Urinary bladder (tissue), 4 donors: ENCODE measurements around the gene ACAN. TPM values are rescaled to one million over a fixed set of nuclear protein-coding genes. Genes with fewer than 3 reads are reported as not detected.

Source experiments
- DNase-seq: peaks from one replicate; pipeline ENCODE4 v3.0.0-alpha.2; 2015; ENCODE audit errors: extremely low spot score
- H3K27ac ChIP-seq: one replicate; pipeline ENCODE4 v1.5.1; 2013; ENCODE audit warnings: low read depth, mild to moderate bottlenecking, moderate library complexity
- H3K36me3 ChIP-seq: one replicate; pipeline ENCODE4 v1.6.1; 2013; ENCODE audit warnings: mild to moderate bottlenecking, moderate library complexity; ENCODE audit not compliant: insufficient read depth
- H3K4me1 ChIP-seq: one replicate; pipeline ENCODE4 v1.6.1; 2013; ENCODE audit warnings: mild to moderate bottlenecking, moderate library complexity; ENCODE audit not compliant: insufficient read depth
- H3K4me3 ChIP-seq: one replicate; pipeline ENCODE4 v1.5.1; 2013; ENCODE audit warnings: low read depth, low read length
- WGBS: extraction: QIAGEN DNeasy Blood & Tissue Kit; methylation state at CpG from one replicate; pipeline ENCODE4 v1.1.7; 2013; 5-methylcytosine and 5-hydroxymethylcytosine counted together
- polyA plus RNA-seq: library from polyadenylated mRNA; stranded (reverse); fragments of 200-250 nt; gene quantifications from one replicate; pipeline ENCODE4 v1.2.3, GENCODE V29; 2013
- total RNA-seq: library from RNA; depleted of rRNA; stranded (reverse); fragments of >200 nt; gene quantifications from one replicate; pipeline ENCODE4 v1.2.3, GENCODE V29; 2014
- donor health status: healthy with polysubstance abuse.
- donor health status: healthy.

The ACAN gene
- total and polyA plus RNA-seq, 2 donors: 0.71 to 5.0 TPM

- H3K27ac ChIP-seq: no peak overlapping the region
- H3K36me3 ChIP-seq: no peaks in the 10 kb centered on the region
- DNase-seq: no peak
- no peak overlapping the region for H3K4me3 ChIP-seq
- WGBS: 94% methylated on average over 7 of the region's 7 CpGs
- no peaks in the 10 kb centered on the region for H3K4me1 ChIP-seq
Observed at GRCh38 chr15:88790486-88790885, 12.8 kb upstream of the ACAN start.

- no peak overlapping the region for H3K27ac ChIP-seq
- no peaks in the 10 kb centered on the region for H3K36me3 ChIP-seq
- no peak overlapping the region for H3K4me3 ChIP-seq
- H3K4me1 ChIP-seq: no peaks in the 10 kb centered on the region
- no peak for DNase-seq
- WGBS: 86% methylated on average over 1 of the region's 1 CpG
Observed at GRCh38 chr15:88791637-88792036, 11.6 kb upstream of the ACAN start.

GRCh38 chr15:88792342-88793282 lies 10.6 kb upstream of the ACAN start:
- Histone ChIP-seq H3K27ac (no peak overlapping the region), H3K4me3 (no peak overlapping the region), H3K4me1 (no peaks in the 10 kb centered on the region), H3K36me3 (no peaks in the 10 kb centered on the region)
- no peak for DNase-seq
- WGBS: 28% methylated on average over 22 of the region's 22 CpGs

GRCh38 chr15:88794001-88794400 lies 9.2 kb upstream of the ACAN start:
- 57% methylated on average over 5 of the region's 5 CpGs for WGBS

GRCh38 chr15:88797663-88798339 lies 5.4 kb upstream of the ACAN start:
- Histone ChIP-seq H3K36me3 (no peaks in the 10 kb centered on the region), H3K4me1 (no peaks in the 10 kb centered on the region), H3K4me3 (no peak overlapping the region), H3K27ac (no peak overlapping the region)
- 76% methylated on average over 7 of the region's 7 CpGs for WGBS
- DNase-seq: no peak

More at GRCh38 chr15:88794001-88794400, 9.2 kb upstream of the ACAN start:
- no peak overlapping the region for H3K27ac ChIP-seq
- no peaks in the 10 kb centered on the region for H3K4me1 ChIP-seq
- DNase-seq: no peak
- no peak overlapping the region for H3K4me3 ChIP-seq
- no peaks in the 10 kb centered on the region for H3K36me3 ChIP-seq

- no peak for DNase-seq
- H3K4me1 ChIP-seq: no peaks in the 10 kb centered on the region
- no peak overlapping the region for H3K4me3 ChIP-seq
- 85% methylated on average over 4 of the region's 4 CpGs for WGBS
- H3K36me3 ChIP-seq: no peaks in the 10 kb centered on the region
- no peak overlapping the region for H3K27ac ChIP-seq
Observed at GRCh38 chr15:88799341-88799740, 3.9 kb upstream of the ACAN start.

- H3K4me1 ChIP-seq: no peaks in the 10 kb centered on the region
- 53% methylated on average over 1 of the region's 1 CpG for WGBS
- no peak overlapping the region for H3K27ac ChIP-seq
- no peak for DNase-seq
- no peak overlapping the region for H3K4me3 ChIP-seq
- no peaks in the 10 kb centered on the region for H3K36me3 ChIP-seq
Observed at GRCh38 chr15:88800026-88800425, 3.2 kb upstream of the ACAN start.

GRCh38 chr15:88800738-88801137 lies 2.5 kb upstream of the ACAN start:
- WGBS: 78% methylated on average over 4 of the region's 4 CpGs
- Histone ChIP-seq H3K36me3 (no peaks in the 10 kb centered on the region), H3K27ac (no peak overlapping the region), H3K4me3 (no peak overlapping the region), H3K4me1 (no peaks in the 10 kb centered on the region)
- DNase-seq: no peak

GRCh38 chr15:88802250-88802990 lies 816 bp upstream of the ACAN start:
- Histone ChIP-seq H3K27ac (no peak overlapping the region), H3K4me1 (no peaks in the 10 kb centered on the region), H3K4me3 (no peak overlapping the region), H3K36me3 (no peaks in the 10 kb centered on the region)
- WGBS: 14% methylated on average over 20 of the region's 20 CpGs
- no peak for DNase-seq

GRCh38 chr15:88802991-88803240 lies 320 bp upstream of the ACAN start:
- under 1% methylated on average over 28 of the region's 28 CpGs for WGBS
- no peaks in the 10 kb centered on the region for H3K4me1 ChIP-seq
- DNase-seq: no peak
- no peak overlapping the region for H3K27ac ChIP-seq
- H3K36me3 ChIP-seq: no peaks in the 10 kb centered on the region
- no peak overlapping the region for H3K4me3 ChIP-seq

GRCh38 chr15:88803920-88804247 lies 648 bp downstream of the ACAN start:
- no peaks in the 10 kb centered on the region for H3K36me3 ChIP-seq
- H3K4me3 ChIP-seq: no peak overlapping the region
- no peak overlapping the region for H3K27ac ChIP-seq
- no peaks in the 10 kb centered on the region for H3K4me1 ChIP-seq
- DNase-seq: no peak
- 14% methylated on average over 10 of the region's 10 CpGs for WGBS

- no peaks in the 10 kb centered on the region for H3K36me3 ChIP-seq
- no peaks in the 10 kb centered on the region for H3K4me1 ChIP-seq
- WGBS: 56% methylated on average over 10 of the region's 10 CpGs
- DNase-seq: no peak
- no peak overlapping the region for H3K4me3 ChIP-seq
- no peak overlapping the region for H3K27ac ChIP-seq
Observed at GRCh38 chr15:88804257-88804656, 1.0 kb downstream of the ACAN start.

GRCh38 chr15:88805031-88805780 lies 2.0 kb downstream of the ACAN start:
- H3K27ac ChIP-seq: no peak overlapping the region
- no peak overlapping the region for H3K4me3 ChIP-seq
- DNase-seq: no peak
- WGBS: 62% methylated on average over 9 of the region's 9 CpGs
- no peaks in the 10 kb centered on the region for H3K36me3 ChIP-seq
- H3K4me1 ChIP-seq: no peaks in the 10 kb centered on the region
